Hepatic stellate cell (primary cell): ENCODE data around the gene RCBTB2.

Source experiments
- DNase-seq: peaks from one replicate; pipeline ENCODE4 v3.0.0; 2011; ENCODE audit warnings: low spot score

RCBTB2 gene

GRCh38 chr13:48449656-48450055 is 83.2 kb downstream of the RCBTB2 start:
- no peak for DNase-seq

- DNase-seq = peak; percentile 12
Observed at GRCh38 chr13:48448959-48449614, 83.8 kb downstream of the RCBTB2 start.

- DNase-seq = no peak
Observed at GRCh38 chr13:48448285-48448958, 84.5 kb downstream of the RCBTB2 start.

GRCh38 chr13:48446464-48446863 is 86.4 kb downstream of the RCBTB2 start:
- DNase-seq = peak; percentile 27

GRCh38 chr13:48443442-48444208 is 89.3 kb downstream of the RCBTB2 start:
- DNase-seq = no peak
